NCI-H2227 treated with DMSO at 0.1 percent for 48 hours (cell line): ENCODE data around the gene LRMDA.
A peak's percentile ranks its signal among the peaks of the same experiment; 100 is the strongest.
"Not testable (repeated sequence)": the region's sequence is repeated elsewhere in the genome, so short reads cannot be mapped to it uniquely, and the experiment has no call there.

Experiments
- DNase-seq: peaks from one replicate; lab custom pipeline; 2025; lab: John Stamatoyannopoulos, UW

The LRMDA gene

GRCh38 chr10:76050291-76050625 lies 618.8 kb downstream of the LRMDA start:
- no peak for DNase-seq

GRCh38 chr10:76051007-76051936 lies 619.8 kb downstream of the LRMDA start:
- DNase-seq: peak; percentile 16

- DNase-seq: no peak
Measured at GRCh38 chr10:76052682-76053503, 621.5 kb downstream of the LRMDA start.

GRCh38 chr10:76055466-76055865 lies 624.0 kb downstream of the LRMDA start:
- DNase-seq: no peak

- no peak for DNase-seq
Measured at GRCh38 chr10:76055963-76056362, 624.5 kb downstream of the LRMDA start.

GRCh38 chr10:76060993-76061392 lies 629.6 kb downstream of the LRMDA start:
- not testable (repeated sequence) for DNase-seq

GRCh38 chr10:76066457-76066856 lies 635.0 kb downstream of the LRMDA start:
- no peak for DNase-seq

- no peak for DNase-seq
Measured at GRCh38 chr10:76067447-76067846, 636.0 kb downstream of the LRMDA start.

- no peak for DNase-seq
Measured at GRCh38 chr10:76068856-76069255, 637.4 kb downstream of the LRMDA start.

GRCh38 chr10:76070916-76071315 lies 639.5 kb downstream of the LRMDA start:
- DNase-seq: no peak

GRCh38 chr10:76071653-76072365 lies 640.4 kb downstream of the LRMDA start:
- peak; percentile 52 for DNase-seq

GRCh38 chr10:76072384-76072783 lies 641.0 kb downstream of the LRMDA start:
- no peak for DNase-seq

- no peak for DNase-seq
Measured at GRCh38 chr10:76073524-76073923, 642.1 kb downstream of the LRMDA start.

- no peak for DNase-seq
Measured at GRCh38 chr10:76074659-76075058, 643.2 kb downstream of the LRMDA start.

- DNase-seq: no peak
Measured at GRCh38 chr10:76080451-76080850, 649.0 kb downstream of the LRMDA start.

GRCh38 chr10:76080991-76081390 lies 649.6 kb downstream of the LRMDA start:
- no peak for DNase-seq

- no peak for DNase-seq
Measured at GRCh38 chr10:76082232-76082631, 650.8 kb downstream of the LRMDA start.

- DNase-seq: no peak
Measured at GRCh38 chr10:76082956-76083355, 651.5 kb downstream of the LRMDA start.

GRCh38 chr10:76085002-76085816 lies 653.8 kb downstream of the LRMDA start:
- DNase-seq: no peak

GRCh38 chr10:76085817-76086167 lies 654.4 kb downstream of the LRMDA start:
- DNase-seq: no peak

- no peak for DNase-seq
Measured at GRCh38 chr10:76086170-76086760, 654.8 kb downstream of the LRMDA start.
